HepG2 (cell line): Measurements from ENCODE around the gene GMEB2. TPM values are rescaled to one million over a fixed set of nuclear protein-coding genes. Genes with fewer than 3 reads are reported as not detected.

ENCODE experiments used
- ATAD3A ChIP-seq: sonication (generic); formaldehyde crosslinking; IDR thresholded peaks from 2 replicates; pipeline ENCODE4 v1.4.0; 2020; ENCODE audit warnings: missing genetic modification reagents
- CHCHD3 ChIP-seq: sonication (generic); formaldehyde crosslinking; IDR thresholded peaks from 2 replicates; pipeline ENCODE4 v1.8.0; 2022; ENCODE audit warnings: mild to moderate bottlenecking, missing genetic modification reagents, moderate library complexity
- FOXA1 ChIP-seq, 2 experiments: fragments of 450-650 bp in 1 of 2; sonication (generic) in 1 of 2; formaldehyde crosslinking in 1 of 2; IDR thresholded peaks; 2 replicates each; pipeline versions ENCODE4 v1.4.0 to v1.6.1; 2016 to 2020; ENCODE audit warnings: missing genetic modification reagents in 1 of 2
- NCOA5 ChIP-seq: sonication (generic); formaldehyde crosslinking; IDR thresholded peaks from 2 replicates; pipeline ENCODE4 v1.4.0; 2020; ENCODE audit warnings: missing genetic modification reagents
- RAD51 ChIP-seq: fragments of 450-650 bp; IDR thresholded peaks from 2 replicates; pipeline ENCODE4 v1.6.1; 2016; ENCODE audit warnings: borderline replicate concordance
- TAF1 ChIP-seq: sonication (generic); formaldehyde crosslinking; IDR thresholded peaks from 2 replicates; pipeline ENCODE4 v1.4.0; 2020; ENCODE audit warnings: missing genetic modification reagents
- TOPORS ChIP-seq: sonication (generic); formaldehyde crosslinking; IDR thresholded peaks from 2 replicates; pipeline ENCODE4 v1.8.0; 2023; ENCODE audit warnings: mild to moderate bottlenecking, missing genetic modification reagents
- ZFP62 ChIP-seq: sonication (generic); formaldehyde crosslinking; IDR thresholded peaks from 2 replicates; pipeline ENCODE4 v1.4.0; 2020; ENCODE audit warnings: missing genetic modification reagents
- ZNF598 ChIP-seq: sonication (generic); formaldehyde crosslinking; IDR thresholded peaks from 2 replicates; pipeline ENCODE4 v1.5.1; 2020; ENCODE audit warnings: mild to moderate bottlenecking, missing genetic modification reagents, borderline replicate concordance
- ZNF782 ChIP-seq: sonication (generic); formaldehyde crosslinking; IDR thresholded peaks from 2 replicates; pipeline ENCODE4 v1.4.0; 2020; ENCODE audit warnings: missing genetic modification reagents, mild to moderate bottlenecking, borderline replicate concordance
- ZNF790 ChIP-seq: sonication (generic); formaldehyde crosslinking; IDR thresholded peaks from 2 replicates; pipeline ENCODE4 v1.8.0; 2022; ENCODE audit warnings: missing genetic modification reagents, mild to moderate bottlenecking, borderline replicate concordance
- ZNF841 ChIP-seq: sonication (generic); formaldehyde crosslinking; IDR thresholded peaks from 2 replicates; pipeline ENCODE4 v1.8.1; 2023; ENCODE audit warnings: missing genetic modification reagents, borderline replicate concordance
- polyA plus RNA-seq, 8 experiments: library from polyadenylated mRNA; depleted of rRNA in 3 of 8; stranded (reverse) in 7 of 8; unstranded in 1 of 8; fragments of >200 nt; fragmentation: Illumina TruSeq in 4 of 8; extraction: Trizol in 4 of 8; gene quantifications; 2 replicates each; pipeline versions ENCODE4 v1.2.1 to v1.2.3, GENCODE V29; 2011 to 2016; ENCODE audit warnings: low read depth in 4 of 8, missing spikeins in 1 of 8, mixed read lengths in 1 of 8; ENCODE audit not compliant: insufficient read depth in 1 of 8
- total RNA-seq, 5 experiments: library from RNA; depleted of rRNA; stranded (reverse); fragments of >200 nt; fragmentation: Illumina TruSeq; extraction: Trizol; gene quantifications; 2 replicates each; pipeline ENCODE4 v1.2.3, GENCODE V29; 2016; ENCODE audit warnings: low read depth in 1 of 5
- TF ChIP-seq, protein P1 (sequence below): sonication (generic); formaldehyde crosslinking; IDR thresholded peaks from 2 replicates; pipeline ENCODE4 v1.5.0; 2020; ENCODE audit warnings: mild to moderate bottlenecking, missing genetic modification reagents, moderate library complexity
- TF ChIP-seq, protein P2 (sequence below): sonication (generic); formaldehyde crosslinking; IDR thresholded peaks from 2 replicates; pipeline ENCODE4 v1.4.0; 2020; ENCODE audit warnings: missing genetic modification reagents, borderline replicate concordance
- TF ChIP-seq, protein P3 (sequence below): sonication (generic); formaldehyde crosslinking; conservative IDR thresholded peaks from 2 replicates; pipeline ENCODE4 v1.4.0; 2020; ENCODE audit warnings: missing genetic modification reagents
- TF ChIP-seq, protein P4 (sequence below): IDR thresholded peaks from 2 replicates; pipeline ENCODE4 v1.6.1; 2016; ENCODE audit warnings: low read depth, control low read depth
- TF ChIP-seq, protein P5 (sequence below): sonication (generic); formaldehyde crosslinking; IDR thresholded peaks from 2 replicates; pipeline ENCODE4 v1.8.1; 2023; ENCODE audit warnings: missing genetic modification reagents, inconsistent platforms, borderline replicate concordance
- TF ChIP-seq, protein P6 (sequence below): sonication (generic); formaldehyde crosslinking; IDR thresholded peaks from 2 replicates; pipeline ENCODE4 v1.5.1; 2020; ENCODE audit warnings: missing genetic modification reagents, mild to moderate bottlenecking, borderline replicate concordance

Gene GMEB2
- total and polyA plus RNA-seq, 2 of the 13 experiments (the other 11 are each of a cell fraction or from before 2014, with no cell fraction given): 10.6 to 12.4 TPM

DNA sequence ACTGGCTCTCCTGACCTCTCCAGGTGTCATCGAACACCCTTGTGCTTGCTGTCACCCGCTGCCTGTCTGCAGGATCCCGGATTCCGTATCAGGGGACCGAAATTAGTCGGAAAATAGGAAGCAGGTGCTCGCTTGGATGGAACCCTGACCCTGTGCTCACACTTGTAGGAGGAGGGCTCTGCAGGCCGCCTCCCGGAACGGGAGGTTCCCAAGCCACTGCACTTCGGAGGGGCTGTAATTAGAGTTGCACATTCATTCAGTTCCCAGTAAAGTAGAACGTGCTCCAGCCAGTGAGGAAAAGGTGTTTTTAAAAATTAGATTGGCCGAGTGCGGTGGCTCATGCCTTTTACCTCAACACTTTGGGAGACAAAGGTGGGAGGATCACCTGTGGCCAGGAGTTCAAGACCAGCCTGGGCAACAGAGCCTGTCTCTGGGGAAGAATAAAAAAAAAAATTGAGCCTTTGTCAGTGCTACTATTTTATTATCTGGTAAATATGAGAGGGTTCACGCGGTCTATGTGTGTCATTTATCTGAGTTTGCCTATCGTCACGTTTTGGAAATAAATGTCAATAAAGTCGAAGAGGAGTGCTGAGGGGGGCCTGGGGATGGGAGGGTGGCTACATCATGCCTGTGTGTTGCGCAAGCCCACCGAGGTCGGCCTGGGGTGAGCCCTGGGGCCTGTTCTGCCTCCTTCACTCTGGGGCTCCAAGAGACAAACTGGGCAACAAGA lies 1.5 kb upstream of the GMEB2 start (continued):
- TF ChIP-seq, protein P1, sequence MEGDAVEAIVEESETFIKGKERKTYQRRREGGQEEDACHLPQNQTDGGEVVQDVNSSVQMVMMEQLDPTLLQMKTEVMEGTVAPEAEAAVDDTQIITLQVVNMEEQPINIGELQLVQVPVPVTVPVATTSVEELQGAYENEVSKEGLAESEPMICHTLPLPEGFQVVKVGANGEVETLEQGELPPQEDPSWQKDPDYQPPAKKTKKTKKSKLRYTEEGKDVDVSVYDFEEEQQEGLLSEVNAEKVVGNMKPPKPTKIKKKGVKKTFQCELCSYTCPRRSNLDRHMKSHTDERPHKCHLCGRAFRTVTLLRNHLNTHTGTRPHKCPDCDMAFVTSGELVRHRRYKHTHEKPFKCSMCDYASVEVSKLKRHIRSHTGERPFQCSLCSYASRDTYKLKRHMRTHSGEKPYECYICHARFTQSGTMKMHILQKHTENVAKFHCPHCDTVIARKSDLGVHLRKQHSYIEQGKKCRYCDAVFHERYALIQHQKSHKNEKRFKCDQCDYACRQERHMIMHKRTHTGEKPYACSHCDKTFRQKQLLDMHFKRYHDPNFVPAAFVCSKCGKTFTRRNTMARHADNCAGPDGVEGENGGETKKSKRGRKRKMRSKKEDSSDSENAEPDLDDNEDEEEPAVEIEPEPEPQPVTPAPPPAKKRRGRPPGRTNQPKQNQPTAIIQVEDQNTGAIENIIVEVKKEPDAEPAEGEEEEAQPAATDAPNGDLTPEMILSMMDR (CRISPR knock-in tag): peak; percentile 34
- TF ChIP-seq TOPORS (CRISPR knock-in tag) (peak; percentile 87), ZNF790 (CRISPR knock-in tag) (no peak), NCOA5 (CRISPR knock-in tag) (peak; percentile 9; the same call in 1 of the 2 replicates), ZFP62 (CRISPR knock-in tag) (no peak), ZNF782 (CRISPR knock-in tag) (peak; percentile 91; the same call in 1 of the 2 replicates), FOXA1 (IDR thresholded peaks at IDR 0.05) (no peak), FOXA1 (CRISPR knock-in tag; IDR thresholded peaks at IDR 0.05) (peak; percentile 57), ATAD3A (CRISPR knock-in tag) (no peak), RAD51 (no peak), TAF1 (CRISPR knock-in tag) (peak; percentile 94), CHCHD3 (CRISPR knock-in tag) (no peak; the same call in none of the 2 replicates), ZNF598 (CRISPR knock-in tag) (peak; percentile 78; the same call in 1 of the 2 replicates), ZNF841 (CRISPR knock-in tag) (no peak)
- TF ChIP-seq, protein P2, sequence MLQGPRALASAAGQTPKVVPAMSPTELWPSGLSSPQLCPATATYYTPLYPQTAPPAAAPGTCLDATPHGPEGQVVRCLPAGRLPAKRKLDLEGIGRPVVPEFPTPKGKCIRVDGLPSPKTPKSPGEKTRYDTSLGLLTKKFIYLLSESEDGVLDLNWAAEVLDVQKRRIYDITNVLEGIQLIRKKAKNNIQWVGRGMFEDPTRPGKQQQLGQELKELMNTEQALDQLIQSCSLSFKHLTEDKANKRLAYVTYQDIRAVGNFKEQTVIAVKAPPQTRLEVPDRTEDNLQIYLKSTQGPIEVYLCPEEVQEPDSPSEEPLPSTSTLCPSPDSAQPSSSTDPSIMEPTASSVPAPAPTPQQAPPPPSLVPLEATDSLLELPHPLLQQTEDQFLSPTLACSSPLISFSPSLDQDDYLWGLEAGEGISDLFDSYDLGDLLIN (CRISPR knock-in tag): 0 out of 2 replicates have a peak, but pooled peaks have one; percentile 71
- TF ChIP-seq, protein P3, sequence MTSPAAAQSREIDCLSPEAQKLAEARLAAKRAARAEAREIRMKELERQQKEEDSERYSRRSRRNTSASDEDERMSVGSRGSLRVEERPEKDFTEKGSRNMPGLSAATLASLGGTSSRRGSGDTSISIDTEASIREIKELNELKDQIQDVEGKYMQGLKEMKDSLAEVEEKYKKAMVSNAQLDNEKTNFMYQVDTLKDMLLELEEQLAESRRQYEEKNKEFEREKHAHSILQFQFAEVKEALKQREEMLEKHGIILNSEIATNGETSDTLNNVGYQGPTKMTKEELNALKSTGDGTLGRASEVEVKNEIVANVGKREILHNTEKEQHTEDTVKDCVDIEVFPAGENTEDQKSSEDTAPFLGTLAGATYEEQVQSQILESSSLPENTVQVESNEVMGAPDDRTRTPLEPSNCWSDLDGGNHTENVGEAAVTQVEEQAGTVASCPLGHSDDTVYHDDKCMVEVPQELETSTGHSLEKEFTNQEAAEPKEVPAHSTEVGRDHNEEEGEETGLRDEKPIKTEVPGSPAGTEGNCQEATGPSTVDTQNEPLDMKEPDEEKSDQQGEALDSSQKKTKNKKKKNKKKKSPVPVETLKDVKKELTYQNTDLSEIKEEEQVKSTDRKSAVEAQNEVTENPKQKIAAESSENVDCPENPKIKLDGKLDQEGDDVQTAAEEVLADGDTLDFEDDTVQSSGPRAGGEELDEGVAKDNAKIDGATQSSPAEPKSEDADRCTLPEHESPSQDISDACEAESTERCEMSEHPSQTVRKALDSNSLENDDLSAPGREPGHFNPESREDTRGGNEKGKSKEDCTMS (CRISPR knock-in tag): 0 out of 2 replicates have a peak, but pooled peaks have one; percentile 58
- TF ChIP-seq, protein P4, sequence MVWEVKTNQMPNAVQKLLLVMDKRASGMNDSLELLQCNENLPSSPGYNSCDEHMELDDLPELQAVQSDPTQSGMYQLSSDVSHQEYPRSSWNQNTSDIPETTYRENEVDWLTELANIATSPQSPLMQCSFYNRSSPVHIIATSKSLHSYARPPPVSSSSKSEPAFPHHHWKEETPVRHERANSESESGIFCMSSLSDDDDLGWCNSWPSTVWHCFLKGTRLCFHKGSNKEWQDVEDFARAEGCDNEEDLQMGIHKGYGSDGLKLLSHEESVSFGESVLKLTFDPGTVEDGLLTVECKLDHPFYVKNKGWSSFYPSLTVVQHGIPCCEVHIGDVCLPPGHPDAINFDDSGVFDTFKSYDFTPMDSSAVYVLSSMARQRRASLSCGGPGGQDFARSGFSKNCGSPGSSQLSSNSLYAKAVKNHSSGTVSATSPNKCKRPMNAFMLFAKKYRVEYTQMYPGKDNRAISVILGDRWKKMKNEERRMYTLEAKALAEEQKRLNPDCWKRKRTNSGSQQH: peak; percentile 99
- TF ChIP-seq, protein P5, sequence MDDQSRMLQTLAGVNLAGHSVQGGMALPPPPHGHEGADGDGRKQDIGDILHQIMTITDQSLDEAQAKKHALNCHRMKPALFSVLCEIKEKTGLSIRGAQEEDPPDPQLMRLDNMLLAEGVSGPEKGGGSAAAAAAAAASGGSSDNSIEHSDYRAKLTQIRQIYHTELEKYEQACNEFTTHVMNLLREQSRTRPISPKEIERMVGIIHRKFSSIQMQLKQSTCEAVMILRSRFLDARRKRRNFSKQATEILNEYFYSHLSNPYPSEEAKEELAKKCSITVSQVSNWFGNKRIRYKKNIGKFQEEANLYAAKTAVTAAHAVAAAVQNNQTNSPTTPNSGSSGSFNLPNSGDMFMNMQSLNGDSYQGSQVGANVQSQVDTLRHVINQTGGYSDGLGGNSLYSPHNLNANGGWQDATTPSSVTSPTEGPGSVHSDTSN (CRISPR knock-in tag): peak; percentile 75; the same call in 1 of the 2 replicates
- TF ChIP-seq, protein P6, sequence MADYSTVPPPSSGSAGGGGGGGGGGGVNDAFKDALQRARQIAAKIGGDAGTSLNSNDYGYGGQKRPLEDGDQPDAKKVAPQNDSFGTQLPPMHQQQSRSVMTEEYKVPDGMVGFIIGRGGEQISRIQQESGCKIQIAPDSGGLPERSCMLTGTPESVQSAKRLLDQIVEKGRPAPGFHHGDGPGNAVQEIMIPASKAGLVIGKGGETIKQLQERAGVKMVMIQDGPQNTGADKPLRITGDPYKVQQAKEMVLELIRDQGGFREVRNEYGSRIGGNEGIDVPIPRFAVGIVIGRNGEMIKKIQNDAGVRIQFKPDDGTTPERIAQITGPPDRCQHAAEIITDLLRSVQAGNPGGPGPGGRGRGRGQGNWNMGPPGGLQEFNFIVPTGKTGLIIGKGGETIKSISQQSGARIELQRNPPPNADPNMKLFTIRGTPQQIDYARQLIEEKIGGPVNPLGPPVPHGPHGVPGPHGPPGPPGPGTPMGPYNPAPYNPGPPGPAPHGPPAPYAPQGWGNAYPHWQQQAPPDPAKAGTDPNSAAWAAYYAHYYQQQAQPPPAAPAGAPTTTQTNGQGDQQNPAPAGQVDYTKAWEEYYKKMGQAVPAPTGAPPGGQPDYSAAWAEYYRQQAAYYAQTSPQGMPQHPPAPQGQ (CRISPR knock-in tag): no peak
